Parathyroid adenoma (tissue), 2 donors: ENCODE data around the gene FNDC5.

Source experiments
- H2AFZ ChIP-seq: fragments of 300-600 bp; sonication (generic); one replicate; pipeline ENCODE4 v1.7.0; 2017; ENCODE audit warnings: antibody characterized with exemption, mild to moderate bottlenecking
- H3K27ac ChIP-seq: fragments of 300-600 bp; sonication (generic); one replicate; pipeline ENCODE4 v1.7.0; 2017
- H3K27me3 ChIP-seq: fragments of 300-600 bp; sonication (generic); one replicate; pipeline ENCODE4 v1.7.0; 2017; ENCODE audit warnings: low read length; ENCODE audit not compliant: control insufficient read depth, insufficient read depth
- H3K36me3 ChIP-seq: fragments of 300-600 bp; sonication (generic); one replicate; pipeline ENCODE4 v1.7.0; 2017; ENCODE audit warnings: low read length; ENCODE audit not compliant: control insufficient read depth, insufficient read depth
- H3K4me1 ChIP-seq: fragments of 300-600 bp; sonication (generic); one replicate; pipeline ENCODE4 v1.7.0; 2017; ENCODE audit warnings: control low read depth
- H3K4me2 ChIP-seq: fragments of 300-600 bp; sonication (generic); one replicate; pipeline ENCODE4 v1.7.0; 2017; ENCODE audit warnings: low read length
- H3K4me3 ChIP-seq: fragments of 300-600 bp; sonication (generic); one replicate; pipeline ENCODE4 v1.7.0; 2017; ENCODE audit warnings: low read depth, low read length
- H3K79me2 ChIP-seq: fragments of 300-600 bp; sonication (generic); one replicate; pipeline ENCODE4 v1.7.0; 2017; ENCODE audit warnings: control low read depth
- H3K9ac ChIP-seq: fragments of 300-600 bp; sonication (generic); one replicate; pipeline ENCODE4 v1.7.0; 2017; ENCODE audit warnings: mild to moderate bottlenecking
- H3K9me3 ChIP-seq: fragments of 300-600 bp; sonication (generic); one replicate; pipeline ENCODE4 v1.7.0; 2017; ENCODE audit warnings: low read length; ENCODE audit not compliant: control insufficient read depth
- CTCF ChIP-seq: fragments of 300-600 bp; sonication (generic); IDR thresholded peaks from one replicate; pipeline ENCODE4 v1.7.0; 2017; ENCODE audit warnings: antibody characterized with exemption, mild to moderate bottlenecking
- donor health status: primary hyperparathyroidism.

The FNDC5 gene

DNA sequence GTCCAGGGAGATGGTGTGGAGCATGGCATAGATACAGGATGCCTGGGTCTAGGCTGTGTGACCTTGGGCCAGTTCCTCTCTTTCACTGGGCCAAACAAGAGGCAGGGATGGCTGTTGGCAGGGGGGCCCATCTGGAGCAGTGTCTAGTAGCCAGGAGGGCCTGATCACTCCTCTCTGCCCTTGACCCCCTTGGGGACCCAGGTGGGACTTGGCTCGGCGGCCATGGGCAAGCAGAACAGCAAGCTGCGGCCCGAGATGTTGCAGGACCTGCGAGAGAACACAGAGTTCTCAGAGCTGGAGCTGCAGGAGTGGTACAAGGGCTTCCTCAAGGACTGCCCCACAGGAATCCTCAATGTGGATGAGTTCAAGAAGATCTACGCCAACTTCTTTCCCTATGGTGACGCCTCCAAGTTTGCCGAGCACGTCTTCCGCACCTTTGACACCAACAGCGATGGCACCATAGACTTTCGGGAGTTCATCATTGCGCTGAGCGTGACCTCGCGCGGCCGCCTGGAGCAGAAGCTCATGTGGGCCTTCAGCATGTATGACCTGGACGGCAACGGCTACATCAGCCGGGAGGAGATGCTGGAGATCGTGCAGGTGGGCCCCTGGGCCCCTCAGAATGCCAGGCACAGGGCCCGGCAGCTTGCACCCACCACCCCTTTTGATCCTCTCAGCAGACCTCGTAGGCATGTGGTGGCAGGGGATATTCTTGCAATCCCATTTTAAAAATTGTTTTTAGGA, 18.1 kb upstream of the FNDC5 start:
- Histone ChIP-seq H3K27me3 (no peaks in the 10 kb centered on the region), H3K4me1 (no peaks in the 10 kb centered on the region), H3K27ac (no peak overlapping the region), H3K4me2 (no peak overlapping the region), H3K79me2 (no peaks in the 10 kb centered on the region), H2AFZ (no peak overlapping the region), H3K9ac (no peak overlapping the region), H3K36me3 (no peaks in the 10 kb centered on the region), H3K9me3 (no peaks in the 10 kb centered on the region), H3K4me3 (no peak overlapping the region)
- no peak for TF ChIP-seq CTCF

- Histone ChIP-seq H3K79me2 (no peaks in the 10 kb centered on the region), H3K27me3 (no peaks in the 10 kb centered on the region)
Observed at GRCh38 chr1:32888134-32888533, 17.4 kb upstream of the FNDC5 start.

DNA sequence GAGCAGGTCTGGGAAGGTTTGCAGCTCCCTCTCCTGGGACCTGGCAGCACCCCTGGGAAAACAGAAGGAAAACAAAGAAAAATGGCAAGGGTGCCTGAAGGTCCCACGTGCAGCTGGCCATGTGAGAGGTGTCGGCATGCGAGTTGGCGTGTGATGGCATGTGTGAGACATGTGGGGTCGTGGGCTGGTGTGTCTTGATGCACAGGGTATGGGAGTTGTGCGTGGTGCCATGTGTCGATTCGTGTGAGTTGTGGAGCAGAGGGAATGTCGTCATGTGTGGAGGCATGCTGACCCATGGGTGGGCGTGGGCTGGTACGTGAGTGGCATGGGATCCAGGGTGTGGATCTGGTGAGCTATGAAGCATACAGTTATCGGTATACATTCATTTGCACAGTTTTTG, 16.9 kb upstream of the FNDC5 start:
- Histone ChIP-seq H3K79me2 (no peaks in the 10 kb centered on the region), H3K9ac (no peak overlapping the region), H3K4me3 (no peak overlapping the region), H2AFZ (no peak overlapping the region), H3K27me3 (no peaks in the 10 kb centered on the region), H3K9me3 (no peaks in the 10 kb centered on the region), H3K36me3 (no peaks in the 10 kb centered on the region), H3K27ac (no peak overlapping the region), H3K4me1 (no peaks in the 10 kb centered on the region), H3K4me2 (no peak overlapping the region)
- no peak for TF ChIP-seq CTCF

More at GRCh38 chr1:32888134-32888533, 17.4 kb upstream of the FNDC5 start:
- no peak overlapping the region for H3K9ac ChIP-seq
- H3K4me1 ChIP-seq: no peaks in the 10 kb centered on the region
- no peak overlapping the region for H3K4me3 ChIP-seq
- no peak overlapping the region for H3K27ac ChIP-seq
- H2AFZ ChIP-seq: no peak overlapping the region
- H3K9me3 ChIP-seq: no peaks in the 10 kb centered on the region
- TF ChIP-seq CTCF: no peak
- H3K36me3 ChIP-seq: no peaks in the 10 kb centered on the region
- H3K4me2 ChIP-seq: no peak overlapping the region

- H3K4me2 ChIP-seq: no peak overlapping the region
- no peak overlapping the region for H3K9ac ChIP-seq
- H3K27me3 ChIP-seq: no peaks in the 10 kb centered on the region
- no peak overlapping the region for H2AFZ ChIP-seq
- H3K36me3 ChIP-seq: no peaks in the 10 kb centered on the region
- H3K79me2 ChIP-seq: no peaks in the 10 kb centered on the region
- H3K4me1 ChIP-seq: no peaks in the 10 kb centered on the region
- no peak overlapping the region for H3K4me3 ChIP-seq
- no peak for TF ChIP-seq CTCF
- H3K9me3 ChIP-seq: no peaks in the 10 kb centered on the region
- no peak overlapping the region for H3K27ac ChIP-seq
Observed at GRCh38 chr1:32886828-32887414, 16.2 kb upstream of the FNDC5 start.
